Heart left ventricle (tissue), 13 donors: ENCODE data around the gene PAX5.

Experiments
- POLR2A ChIP-seq, 2 donors: fragments of 450-650 bp; IDR thresholded peaks; one replicate each; pipeline ENCODE4 v1.6.1; 2017; ENCODE audit warnings: antibody characterized with exemption in 2 of 2, mild to moderate bottlenecking in 2 of 2, moderate library complexity in 2 of 2
- TF ChIP-seq, protein P1 (sequence below), 12 donors: fragments of 200-600 bp; sonication (generic) in 4 of 12; IDR thresholded peaks; one replicate each; pipeline versions ENCODE4 v1.5.0 to v1.8.0; 2018 to 2022; ENCODE audit warnings: antibody characterized with exemption in 12 of 12, mild to moderate bottlenecking in 5 of 12
- donor health status: ischemic (EF 13 %, LVEDD 7.1; RV severe dilation, severe dysfunction).
- donor health status: DM: no; HTN: yes; CAD: no.
- donor health status: DM: no; HTN: no; CAD: no.
- donor health status: ischemic (EF 25% LVEDD 6.9; RV normal size, moderate dysfunction).
- donor health status: ischemic (EF 25% LVEDD 5.7; RV mildly dilated, moderate dysfunction).
- donor health status: ischemic (EF 35%, LVEDD 5.7; RV mildly dilated, moderate dysfunction).
- donor health status: nonischemic (EF 11% LVEDD 7.7; RV severe dilation, severe dysfunction).
- donor health status: DM: yes; HTN: yes; CAD: no.
- donor health status: PGD.
- donor health status: ischemic (EF 29% LVEDD 5.4; RV normal size, mild dysfunction).
- donor health status: nonischemic (EF 23%, LVEDD 6.1; RV moderate dilation, normal function).

DNA sequence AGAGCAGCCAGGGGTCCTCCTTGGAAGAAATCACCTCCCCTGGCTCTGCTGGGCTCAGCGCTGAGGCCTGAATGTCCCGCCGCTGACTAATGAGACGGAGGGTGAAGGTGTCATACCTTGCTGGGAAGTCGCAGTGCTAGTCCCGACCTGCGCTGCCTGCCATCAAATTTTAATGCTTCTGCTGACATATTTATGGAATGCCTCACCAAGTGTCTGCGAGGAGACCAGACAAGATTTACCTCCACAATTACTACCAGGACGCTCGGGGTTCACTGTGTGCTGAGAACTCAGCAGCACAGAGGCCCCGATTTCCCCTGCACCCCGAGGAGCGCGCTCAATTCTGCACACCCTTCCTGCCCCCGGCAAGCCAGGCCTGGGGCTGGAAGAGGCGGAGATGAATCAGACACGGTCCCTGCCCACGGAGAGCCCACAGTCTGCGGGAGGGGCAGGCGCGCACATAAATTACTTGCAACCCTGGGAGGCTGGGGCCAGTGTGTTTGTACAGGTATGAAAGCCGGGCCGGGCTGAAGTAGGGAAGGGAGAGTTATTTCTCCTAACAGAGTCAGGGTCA, 175.2 kb downstream of the PAX5 start:
- TF ChIP-seq, protein P1, sequence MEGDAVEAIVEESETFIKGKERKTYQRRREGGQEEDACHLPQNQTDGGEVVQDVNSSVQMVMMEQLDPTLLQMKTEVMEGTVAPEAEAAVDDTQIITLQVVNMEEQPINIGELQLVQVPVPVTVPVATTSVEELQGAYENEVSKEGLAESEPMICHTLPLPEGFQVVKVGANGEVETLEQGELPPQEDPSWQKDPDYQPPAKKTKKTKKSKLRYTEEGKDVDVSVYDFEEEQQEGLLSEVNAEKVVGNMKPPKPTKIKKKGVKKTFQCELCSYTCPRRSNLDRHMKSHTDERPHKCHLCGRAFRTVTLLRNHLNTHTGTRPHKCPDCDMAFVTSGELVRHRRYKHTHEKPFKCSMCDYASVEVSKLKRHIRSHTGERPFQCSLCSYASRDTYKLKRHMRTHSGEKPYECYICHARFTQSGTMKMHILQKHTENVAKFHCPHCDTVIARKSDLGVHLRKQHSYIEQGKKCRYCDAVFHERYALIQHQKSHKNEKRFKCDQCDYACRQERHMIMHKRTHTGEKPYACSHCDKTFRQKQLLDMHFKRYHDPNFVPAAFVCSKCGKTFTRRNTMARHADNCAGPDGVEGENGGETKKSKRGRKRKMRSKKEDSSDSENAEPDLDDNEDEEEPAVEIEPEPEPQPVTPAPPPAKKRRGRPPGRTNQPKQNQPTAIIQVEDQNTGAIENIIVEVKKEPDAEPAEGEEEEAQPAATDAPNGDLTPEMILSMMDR (IDR thresholded peaks at IDR 0.05) = no peak
- no peak for TF ChIP-seq POLR2A (IDR thresholded peaks at IDR 0.05)
